ENCODE measurements around the gene KIAA1671.

Gene KIAA1671

GRCh38 chr22:25147642-25147928 lies 195.1 kb downstream of the KIAA1671 start:
- DNase-seq (ENCODE audit: low spot score) = no peak

DNA sequence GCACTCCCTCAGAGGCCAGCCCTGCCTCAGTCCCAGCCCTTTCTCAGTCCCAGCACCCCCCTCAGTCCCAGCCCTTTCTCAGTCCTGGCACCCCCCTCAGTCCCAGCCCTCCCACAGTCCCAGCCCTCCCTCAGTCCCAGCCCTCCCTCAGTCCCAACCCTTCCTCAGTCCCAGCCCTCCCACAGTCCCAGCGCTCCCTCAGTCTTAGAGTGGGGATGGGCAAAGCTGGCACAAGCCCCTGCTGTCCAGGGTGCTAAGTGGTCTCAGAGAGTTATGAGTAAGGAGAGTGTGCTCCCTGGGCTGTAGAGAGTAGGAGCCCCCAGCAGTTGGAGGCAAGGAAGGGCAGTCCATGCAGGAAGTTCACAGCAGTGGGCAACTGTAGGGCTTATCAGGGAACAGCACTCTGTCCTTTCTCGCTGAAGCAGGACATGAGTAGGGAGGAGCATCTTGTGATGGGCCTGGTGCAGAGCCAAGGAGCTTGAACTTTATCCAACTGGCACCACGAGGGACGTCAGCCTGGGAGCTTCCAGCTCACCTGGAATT lies 195.7 kb downstream of the KIAA1671 start:
- peak; percentile 47 for DNase-seq (ENCODE audit: low spot score)

DNA sequence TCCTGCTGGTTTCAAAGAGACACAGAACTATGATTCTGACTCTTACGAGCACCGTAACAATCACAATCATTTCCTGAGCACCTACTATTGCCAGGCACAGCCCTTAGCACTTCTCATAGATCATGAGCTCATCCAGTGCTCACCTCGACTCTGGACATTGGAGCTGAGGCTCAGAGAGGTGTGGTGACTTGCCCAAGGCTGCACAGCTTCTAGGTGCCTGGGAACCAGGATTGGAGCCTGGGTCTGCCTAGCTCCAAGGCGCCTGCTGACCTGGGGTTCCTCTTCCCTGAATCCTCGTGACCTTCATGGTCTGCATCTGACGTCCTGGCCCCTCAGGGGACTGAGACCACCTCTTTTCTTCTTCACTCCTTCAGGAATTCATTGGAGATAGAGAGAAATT lies 196.5 kb downstream of the KIAA1671 start:
- DNase-seq (ENCODE audit: low spot score) = no peak

DNA sequence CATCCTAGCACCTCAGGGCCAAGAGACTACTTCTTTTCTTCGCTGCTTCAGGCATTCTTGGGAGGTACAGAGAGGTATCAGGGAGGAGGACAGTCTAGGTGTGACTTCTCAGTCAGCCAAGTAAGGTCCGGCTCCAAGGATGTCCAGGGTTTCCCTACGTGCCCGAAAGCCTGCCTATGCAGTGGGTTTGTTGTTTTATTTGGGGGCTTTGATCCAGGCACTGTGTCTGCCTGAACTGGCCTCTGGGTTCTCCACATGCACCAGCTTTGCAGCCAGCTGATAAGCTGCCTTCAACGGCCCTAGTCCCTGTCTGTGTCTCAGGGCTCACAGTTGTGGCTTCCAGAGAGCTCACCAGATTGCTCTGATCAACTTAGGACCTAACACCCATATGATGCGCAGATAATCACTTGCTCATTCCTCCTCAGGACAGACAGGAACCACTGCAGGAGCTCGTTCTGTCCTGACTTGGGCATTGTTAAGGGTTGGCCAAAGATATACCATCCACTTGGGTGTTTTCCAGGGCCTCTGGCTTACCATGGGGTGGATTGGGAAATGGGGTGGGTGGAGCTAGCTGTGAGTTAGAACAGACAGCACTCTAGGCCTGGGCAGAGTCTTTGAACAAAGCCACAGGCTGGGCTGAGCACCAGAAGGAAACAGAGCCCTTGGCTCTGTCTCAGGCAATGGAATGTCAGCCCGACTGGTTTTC lies 201.6 kb downstream of the KIAA1671 start:
- DNase-seq (ENCODE audit: low spot score) = peak; percentile 64

GRCh38 chr22:25154667-25154999 lies 202.1 kb downstream of the KIAA1671 start:
- DNase-seq (ENCODE audit: low spot score) = no peak

DNA sequence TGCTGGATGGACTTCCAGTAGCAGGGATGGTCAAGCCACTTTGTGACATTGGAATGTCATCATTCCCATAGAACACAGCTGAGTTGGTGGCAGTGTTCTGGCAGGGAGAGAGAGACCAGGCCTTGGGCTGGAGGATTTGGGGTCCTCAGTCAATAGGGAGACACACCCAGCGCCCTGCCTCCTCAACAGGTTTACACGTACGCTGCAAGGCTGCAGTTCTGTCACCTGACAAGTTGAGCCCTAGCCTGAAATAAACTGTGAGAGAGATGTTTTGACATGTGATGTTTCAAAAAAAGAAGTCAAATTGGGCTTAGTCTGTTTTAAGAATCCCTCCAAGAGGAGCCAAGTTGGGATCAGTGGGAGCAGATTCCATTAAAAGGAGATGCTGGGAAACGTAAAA lies 204.2 kb downstream of the KIAA1671 start:
- no peak for DNase-seq (ENCODE audit: low spot score)

- DNase-seq (ENCODE audit: low spot score) = no peak
Measured at GRCh38 chr22:25159028-25159427, 206.5 kb downstream of the KIAA1671 start.

DNA sequence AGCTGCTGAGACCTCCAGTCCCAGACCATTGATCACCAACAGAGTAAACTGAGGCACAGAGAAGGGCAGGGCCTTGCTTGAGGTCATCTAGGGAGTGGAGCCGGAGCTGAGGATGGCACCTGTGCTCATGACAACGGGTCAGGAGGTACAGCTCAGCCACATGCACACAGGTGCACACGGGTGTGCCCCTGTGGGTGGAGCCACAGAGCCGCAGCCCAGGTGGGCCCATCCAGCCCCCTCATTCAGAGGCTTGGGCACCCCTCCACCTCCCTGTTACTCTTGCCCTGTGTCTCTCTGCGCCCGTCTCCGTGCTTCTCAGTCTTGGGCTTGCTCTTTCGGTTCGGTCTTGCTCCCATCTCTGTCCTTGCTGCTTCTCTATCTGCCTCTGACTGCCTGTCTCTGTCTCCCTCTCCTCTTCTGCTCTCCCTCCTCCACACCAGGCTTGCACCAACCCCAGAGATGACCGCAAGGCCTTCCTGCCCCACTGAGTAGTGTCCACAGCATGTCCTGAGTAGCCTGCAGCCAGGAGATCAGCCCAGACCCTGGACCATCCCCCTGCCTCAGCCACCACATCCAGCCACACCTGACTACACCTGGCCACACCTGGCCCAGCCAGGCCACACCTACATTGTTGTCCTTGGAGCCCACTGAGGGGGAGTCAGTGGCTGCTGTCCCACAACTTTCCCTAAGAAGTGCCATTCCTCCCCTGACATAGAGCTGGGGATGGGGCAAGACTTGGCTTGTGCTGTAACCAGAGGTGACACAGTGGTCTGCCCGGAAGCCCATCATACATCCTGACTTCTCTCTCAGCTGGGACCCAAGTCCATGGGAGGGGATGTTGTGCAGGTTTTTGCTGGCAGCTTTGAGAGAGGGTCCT lies 207.8 kb downstream of the KIAA1671 start:
- DNase-seq (ENCODE audit: low spot score) = no peak

GRCh38 chr22:25161017-25161915 lies 208.8 kb downstream of the KIAA1671 start:
- no peak for DNase-seq (ENCODE audit: low spot score)

- no peak for DNase-seq (ENCODE audit: low spot score)
Measured at GRCh38 chr22:25161916-25162530, 209.5 kb downstream of the KIAA1671 start.

GRCh38 chr22:25162561-25162960 lies 210.0 kb downstream of the KIAA1671 start:
- DNase-seq (ENCODE audit: low spot score) = no peak

DNA sequence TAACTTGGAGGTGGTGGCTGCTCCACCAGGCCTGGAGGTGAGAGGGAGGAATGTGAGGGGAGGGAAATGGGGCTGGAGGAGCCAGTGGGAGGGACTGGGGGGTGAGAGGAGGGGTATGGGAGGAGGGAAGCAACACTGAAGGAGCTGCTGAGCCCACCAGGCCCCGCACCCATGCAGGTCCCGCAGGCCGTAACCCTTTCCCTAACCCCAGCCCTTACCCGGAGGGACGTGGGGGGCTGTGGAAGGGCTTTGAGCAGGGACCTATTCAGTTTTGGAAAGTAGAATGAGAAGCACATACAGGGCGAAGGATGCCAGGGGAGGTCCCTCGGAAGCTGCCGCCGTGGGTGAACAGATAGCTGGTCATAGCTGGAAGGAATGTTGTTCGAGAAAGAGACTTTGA lies 213.3 kb downstream of the KIAA1671 start:
- no peak for DNase-seq (ENCODE audit: low spot score)

DNA sequence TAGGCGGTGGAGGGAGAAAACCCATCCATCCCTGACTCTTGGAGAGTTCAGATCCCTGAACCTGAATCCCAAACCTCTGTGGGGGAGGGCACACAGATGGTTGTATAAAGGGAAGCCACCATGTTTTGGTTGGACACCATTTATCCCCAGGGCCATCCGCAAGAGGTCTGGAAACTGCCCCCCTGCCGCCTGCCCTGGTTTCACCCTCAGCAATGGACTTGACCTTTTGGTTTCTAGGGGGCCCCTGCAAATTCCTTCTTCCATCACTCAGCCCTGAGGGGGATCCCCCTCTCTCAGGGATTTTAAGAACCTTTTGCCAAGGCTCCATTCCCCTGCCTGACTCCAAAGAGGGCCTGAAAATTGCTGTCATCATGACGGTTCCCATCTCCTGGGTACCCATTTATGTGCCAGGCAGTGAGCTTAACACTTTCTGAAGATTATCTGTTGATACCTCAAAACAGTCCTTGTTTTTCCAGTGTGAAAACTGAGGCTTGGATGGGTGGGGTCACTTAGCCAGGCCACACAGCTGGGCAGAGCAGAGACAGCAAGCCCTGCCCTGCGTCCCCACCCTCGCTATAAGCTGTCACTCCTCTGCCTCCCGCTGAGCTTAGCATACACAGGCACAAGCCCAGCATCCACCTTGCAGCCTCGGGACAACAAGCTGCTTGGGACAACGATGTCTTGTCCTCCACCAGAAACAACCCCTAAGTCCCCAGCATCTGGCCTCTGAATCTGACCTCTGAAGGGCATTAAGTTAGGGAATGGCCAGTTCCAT lies 213.9 kb downstream of the KIAA1671 start:
- no peak for DNase-seq (ENCODE audit: low spot score)

DNA sequence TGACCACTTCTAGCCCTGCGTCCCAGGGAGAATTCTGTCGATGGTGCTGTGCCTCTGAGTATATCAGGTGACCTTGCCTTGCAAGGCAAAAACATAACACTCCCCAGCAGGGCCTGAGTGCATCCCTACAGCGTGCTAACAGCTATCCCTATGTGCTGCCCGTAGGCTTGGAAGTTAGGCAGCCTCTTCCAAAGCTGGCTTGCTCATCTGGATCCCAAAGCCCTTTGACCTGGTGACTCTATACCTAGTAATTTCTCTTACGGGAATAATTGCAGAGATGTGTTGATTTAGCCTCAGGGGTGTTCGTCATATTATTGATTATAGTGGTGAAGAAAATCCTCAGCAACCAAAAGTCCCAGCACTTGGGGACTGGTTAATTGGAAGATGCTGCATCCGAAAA lies 214.6 kb downstream of the KIAA1671 start:
- no peak for DNase-seq (ENCODE audit: low spot score)

GRCh38 chr22:25167834-25168601 lies 215.5 kb downstream of the KIAA1671 start:
- DNase-seq (ENCODE audit: low spot score) = no peak

DNA sequence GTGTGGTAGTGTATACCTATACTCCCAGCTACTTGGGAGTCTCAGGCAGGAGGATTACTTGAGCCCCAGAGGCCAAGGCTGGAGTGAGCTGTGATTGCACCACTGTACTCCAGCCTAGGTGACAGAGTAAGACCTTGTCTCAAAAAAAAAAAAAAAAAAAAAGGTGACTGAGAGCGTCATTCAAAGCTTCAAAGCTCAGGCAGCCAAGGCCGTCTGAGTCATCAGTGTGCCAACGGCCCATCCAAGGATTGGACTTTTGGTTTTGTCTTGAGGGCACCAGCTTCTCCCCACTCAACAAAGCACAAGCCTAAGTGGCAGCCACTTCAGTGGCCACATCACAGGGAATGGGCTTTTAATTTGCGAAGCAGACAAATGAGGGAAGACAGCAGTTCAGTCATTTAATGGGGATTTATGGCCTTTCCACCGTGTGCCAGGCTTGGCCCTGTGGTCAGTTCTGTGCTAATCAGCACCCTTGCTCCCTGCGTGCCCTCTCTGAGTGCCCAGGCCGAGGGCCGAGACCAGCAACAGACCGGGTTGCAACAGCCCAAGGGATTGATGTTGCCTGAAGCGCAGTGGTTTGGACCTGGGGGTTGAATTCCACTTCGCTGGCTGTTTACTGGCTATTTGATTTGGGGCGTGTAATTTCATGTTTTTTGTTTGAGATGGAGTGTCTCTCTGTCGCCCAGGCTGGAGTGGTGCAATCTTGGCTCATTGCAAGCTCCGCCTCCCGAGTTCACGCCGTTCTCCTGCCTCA lies 216.9 kb downstream of the KIAA1671 start:
- no peak for DNase-seq (ENCODE audit: low spot score)

DNA sequence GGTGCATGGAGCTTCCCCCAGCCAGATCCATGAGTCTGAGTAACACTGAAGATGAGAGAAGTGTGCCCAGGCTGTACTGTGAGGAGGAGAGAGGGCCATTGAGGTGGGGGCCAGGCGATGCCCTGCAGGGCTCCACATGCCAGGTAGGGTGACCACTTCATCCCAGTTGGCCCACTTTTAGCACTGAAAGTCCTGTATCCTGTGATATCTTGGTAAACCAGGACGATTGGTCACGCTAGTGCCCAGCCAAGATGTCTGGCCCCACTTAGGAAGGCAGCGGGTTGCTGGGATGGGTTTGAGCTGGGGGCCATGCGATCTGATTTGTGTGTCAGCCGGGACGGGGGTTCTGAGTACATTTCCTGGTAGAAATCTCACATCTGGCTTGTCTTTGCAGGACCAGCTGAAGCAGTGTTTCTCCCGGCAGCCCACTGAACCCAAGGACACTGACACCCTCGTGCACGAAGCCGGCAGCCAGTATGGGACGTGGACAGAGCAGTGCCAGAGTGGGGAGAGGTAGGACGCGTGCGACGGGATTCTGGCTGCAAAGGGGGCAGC lies 218.0 kb downstream of the KIAA1671 start:
- DNase-seq (ENCODE audit: low spot score) = no peak

DNA sequence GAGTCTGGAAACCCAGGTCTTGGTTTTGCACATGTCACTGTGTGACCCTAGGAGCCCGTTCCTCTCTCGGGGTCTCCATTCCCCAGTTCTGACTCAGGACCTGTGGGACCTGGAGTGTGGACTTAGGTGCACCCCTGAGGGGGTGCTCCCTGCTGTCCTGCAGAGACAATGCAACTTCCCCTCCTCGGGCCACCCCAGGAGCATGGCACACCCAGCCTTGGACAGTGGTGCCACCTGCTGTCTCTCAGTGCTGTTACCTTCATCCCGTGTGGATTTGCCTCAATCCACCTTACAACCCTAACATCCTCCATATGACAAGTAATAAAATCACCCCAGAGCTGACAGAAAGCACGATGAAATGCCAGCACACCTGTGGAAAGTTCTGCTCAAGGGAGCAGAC lies 219.6 kb downstream of the KIAA1671 start:
- no peak for DNase-seq (ENCODE audit: low spot score)

- DNase-seq (ENCODE audit: low spot score) = no peak
Measured at GRCh38 chr22:25174156-25174887, 221.8 kb downstream of the KIAA1671 start.
